ENCODE results near the gene ZMYND8.
"Not testable (repeated sequence)": the region's sequence is repeated elsewhere in the genome, so short reads cannot be mapped to it uniquely, and the experiment has no call there.

Gene ZMYND8

DNA sequence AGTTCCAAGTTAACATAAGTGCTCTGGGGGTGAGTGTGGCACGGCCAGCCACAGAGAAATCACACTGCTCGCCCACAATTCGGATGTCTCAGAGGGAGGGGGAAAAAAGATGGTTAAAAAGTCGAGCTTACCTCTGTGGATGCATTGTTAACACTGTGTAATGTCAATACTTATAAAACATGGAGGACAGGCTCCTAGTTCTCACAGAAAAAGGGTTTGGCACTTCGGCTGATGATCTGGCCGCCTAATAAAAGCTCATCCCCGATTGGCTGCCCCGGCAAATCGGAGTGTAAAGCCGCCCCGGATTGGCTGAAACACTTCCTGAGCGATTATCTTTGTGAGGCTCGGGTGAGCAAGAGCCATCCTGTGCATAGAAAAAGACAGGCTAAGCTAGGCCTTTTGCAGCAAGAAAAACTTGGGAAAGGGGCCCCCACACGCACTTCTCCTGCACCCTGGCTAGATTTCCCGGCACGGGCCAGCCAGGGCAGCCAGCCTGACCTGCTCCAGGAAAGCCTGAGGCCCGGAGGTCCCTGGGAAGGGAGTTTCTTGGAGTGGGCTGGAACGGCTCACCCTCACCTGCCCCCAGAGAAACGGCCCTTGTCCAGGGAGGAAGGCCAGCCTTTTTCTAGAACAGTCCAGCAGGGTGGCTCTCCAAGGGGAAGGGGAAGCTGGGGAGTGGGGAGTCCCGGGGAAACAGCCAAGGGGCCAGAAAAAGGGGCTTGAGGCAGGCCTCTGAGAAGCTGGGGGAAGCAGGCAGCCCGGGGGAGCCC is at the start of gene ZMYND8:
Gene ZMYND8 (minus strand): TSS at position 174 of the 770 bp plus-strand sequence. CDS start 29 bp downstream, at position 145.
- DNase-seq, result peak; percentile 99

DNA sequence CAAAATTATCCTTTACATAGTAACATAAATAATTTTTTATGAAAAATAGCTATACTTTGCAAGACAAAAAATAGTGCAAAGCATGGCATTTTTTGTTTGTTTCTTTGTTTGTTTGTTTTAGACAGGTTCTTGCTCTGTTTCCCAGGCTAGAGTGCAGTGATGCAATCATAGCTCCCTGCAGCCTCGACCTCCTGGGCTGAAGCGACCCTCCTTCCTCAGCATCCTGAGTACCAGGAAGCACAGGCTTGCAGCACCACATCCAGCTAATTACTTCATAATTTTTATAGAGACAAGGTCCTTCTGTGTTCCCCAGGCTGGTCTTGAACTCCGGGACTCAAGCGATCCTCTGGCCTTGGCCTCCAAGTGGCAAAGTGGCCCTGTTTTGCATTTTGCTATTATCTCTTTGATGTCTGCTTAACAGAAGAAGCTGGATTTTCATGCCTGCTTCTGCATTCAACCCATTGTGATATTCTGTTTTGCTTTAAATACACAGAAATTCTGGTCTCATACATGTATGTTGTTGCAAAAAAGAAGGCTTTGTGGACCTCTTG is 49.4 kb upstream of the ZMYND8 start:
- no peak for DNase-seq

GRCh38 chr20:47400685-47401084 is 44.2 kb upstream of the ZMYND8 start:
- no peak for DNase-seq

- DNase-seq, result no peak
Measured at GRCh38 chr20:47397652-47398301, 41.3 kb upstream of the ZMYND8 start.

DNA sequence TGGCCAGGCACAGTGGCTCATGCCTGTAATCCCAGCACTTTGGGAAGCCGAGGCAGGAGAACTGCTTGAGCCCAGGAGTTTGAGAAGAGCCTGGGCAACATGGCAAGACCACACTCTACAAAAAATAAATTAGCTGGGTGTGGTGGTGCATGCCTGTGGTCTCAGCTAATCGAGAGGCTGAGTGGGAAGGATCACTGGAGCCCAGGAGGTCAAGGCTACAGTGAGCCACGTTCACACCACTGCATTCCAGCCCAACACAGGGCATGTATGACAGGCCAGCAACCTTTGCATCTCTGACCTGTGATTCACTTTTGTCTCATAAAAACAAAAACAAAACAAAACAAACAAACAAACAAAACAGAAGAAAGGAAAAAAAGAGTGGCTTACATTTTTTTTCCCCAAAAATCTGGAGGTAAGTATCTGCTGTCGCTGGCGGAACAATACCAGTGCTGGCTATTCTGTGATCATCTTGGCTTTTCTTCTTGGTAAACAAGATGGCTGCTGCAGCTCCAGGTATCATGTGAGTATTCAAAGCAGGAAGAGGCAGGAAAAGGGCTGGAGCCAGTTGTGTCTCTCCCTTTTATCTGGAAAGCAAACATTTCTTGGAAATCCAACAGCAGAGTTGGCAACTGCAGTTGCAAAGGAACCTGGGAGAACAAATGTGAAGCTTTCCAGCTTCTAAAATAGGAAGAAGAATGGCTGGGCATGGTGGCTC is 40.4 kb upstream of the ZMYND8 start:
- DNase-seq, result no peak

DNA sequence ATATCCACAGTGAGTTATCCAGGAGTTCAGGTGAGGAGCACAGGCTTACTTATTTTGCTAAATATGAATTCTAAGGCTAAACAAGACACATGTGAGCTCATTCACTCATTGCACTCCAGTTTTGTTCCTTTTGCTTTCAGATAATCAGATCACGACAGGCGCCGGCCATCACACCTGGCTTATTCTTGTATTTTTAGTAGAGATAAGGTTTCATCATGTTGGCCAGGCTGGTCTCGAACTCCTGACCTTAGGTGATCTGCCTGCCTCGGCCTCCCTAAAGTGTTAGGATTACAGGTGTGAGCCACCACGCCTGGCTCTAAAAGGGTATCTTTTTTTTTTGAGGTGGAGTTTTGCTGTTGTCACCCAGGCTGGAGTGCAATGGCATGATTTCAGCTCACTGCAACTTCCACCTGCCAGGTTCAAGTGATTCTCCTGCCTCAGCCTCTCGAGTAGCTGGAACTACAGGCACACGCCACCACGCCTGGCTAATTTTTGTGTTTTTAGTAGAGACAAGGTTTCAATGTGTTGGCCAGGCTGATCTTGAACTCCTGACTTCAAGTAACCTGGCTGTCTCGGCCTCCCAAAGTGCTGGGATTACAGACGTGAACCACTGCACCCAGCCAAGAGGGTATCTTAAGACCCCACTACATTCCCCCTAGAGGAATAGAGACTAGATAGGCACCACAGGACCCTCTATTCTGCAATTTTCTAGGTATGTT is 37.5 kb upstream of the ZMYND8 start:
- not testable (repeated sequence) for DNase-seq

- DNase-seq, result no peak
Measured at GRCh38 chr20:47392721-47393073, 36.2 kb upstream of the ZMYND8 start.

- no peak for DNase-seq
Measured at GRCh38 chr20:47392015-47392720, 35.7 kb upstream of the ZMYND8 start.

DNA sequence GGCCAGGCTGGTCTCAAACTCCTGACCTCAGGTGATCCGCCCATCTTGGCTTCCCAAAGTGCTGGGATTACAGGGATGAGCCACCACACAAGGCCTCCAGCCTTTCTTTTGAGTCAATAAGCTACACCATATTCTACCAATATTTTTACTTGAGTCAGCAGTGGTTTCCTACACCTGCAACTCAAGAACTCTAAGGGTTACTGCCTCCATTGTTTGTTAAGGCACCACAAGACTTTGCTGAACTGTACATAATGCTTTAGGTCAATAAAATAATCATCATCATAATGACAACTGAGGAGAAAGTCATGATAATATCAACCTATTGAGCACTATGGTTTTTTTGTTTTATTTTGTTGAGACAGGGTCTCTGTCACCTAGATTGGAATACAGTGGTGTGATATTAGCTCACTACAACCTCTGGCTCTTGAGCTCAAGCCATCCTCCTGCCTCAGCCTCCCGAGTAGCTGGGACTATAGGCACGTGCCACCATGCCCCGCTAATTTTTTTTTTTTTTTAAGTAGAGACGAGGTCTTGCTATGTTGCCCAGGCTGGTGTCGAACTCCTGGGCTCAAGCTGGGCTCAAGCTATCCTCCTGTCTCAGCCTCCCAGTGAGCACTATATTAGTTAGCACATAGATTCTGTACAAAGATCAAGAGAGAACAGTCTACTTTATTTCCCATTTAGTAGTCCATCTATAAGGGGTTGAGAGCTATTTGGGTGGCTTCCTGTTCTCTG is 34.9 kb upstream of the ZMYND8 start:
- no peak for DNase-seq

DNA sequence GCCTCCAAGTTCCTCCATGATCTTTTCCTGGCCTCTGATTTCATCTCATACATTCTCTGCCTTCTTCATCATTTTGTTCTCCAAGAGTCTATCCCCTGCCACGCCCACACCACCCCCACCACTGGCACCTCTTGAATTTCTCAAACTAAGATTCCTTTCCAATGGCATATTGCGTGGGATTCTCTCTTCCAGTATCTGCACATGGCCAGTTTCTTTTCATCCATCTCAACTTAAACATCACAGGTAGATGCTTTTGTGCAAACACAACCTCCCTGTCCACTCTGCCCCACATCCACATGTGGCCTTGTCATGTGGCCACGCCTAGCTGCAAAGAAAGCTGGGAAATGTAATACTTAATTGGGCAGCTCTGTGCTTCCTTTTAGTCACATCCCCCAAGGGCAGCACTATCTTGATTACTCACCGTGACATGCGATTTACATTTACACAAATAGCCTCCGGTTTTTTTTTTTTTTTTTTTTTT is 33.4 kb upstream of the ZMYND8 start:
- DNase-seq, result no peak

- DNase-seq, result not testable (repeated sequence)
Measured at GRCh38 chr20:47385968-47386367, 29.5 kb upstream of the ZMYND8 start.

- DNase-seq, result no peak
Measured at GRCh38 chr20:47382746-47383415, 26.4 kb upstream of the ZMYND8 start.

DNA sequence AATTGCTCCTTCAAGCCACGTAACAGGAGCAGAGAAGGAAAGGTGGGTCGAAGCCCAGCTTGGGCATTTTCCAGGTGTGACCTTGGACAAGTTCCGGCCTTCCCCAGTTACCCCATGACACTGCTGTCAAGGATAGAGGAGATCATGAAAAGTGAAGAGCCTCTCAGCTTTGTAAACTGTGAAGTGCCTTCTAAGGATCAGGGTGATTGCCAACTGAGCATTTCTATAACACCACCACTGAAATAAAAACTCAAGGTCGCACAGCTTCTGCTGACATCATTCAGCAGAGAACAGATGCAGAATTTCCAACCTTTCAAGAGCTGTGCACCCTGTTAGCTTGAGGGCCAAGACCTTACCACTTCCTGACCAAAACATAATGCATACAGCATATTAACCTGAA is 24.0 kb upstream of the ZMYND8 start:
- no peak for DNase-seq

DNA sequence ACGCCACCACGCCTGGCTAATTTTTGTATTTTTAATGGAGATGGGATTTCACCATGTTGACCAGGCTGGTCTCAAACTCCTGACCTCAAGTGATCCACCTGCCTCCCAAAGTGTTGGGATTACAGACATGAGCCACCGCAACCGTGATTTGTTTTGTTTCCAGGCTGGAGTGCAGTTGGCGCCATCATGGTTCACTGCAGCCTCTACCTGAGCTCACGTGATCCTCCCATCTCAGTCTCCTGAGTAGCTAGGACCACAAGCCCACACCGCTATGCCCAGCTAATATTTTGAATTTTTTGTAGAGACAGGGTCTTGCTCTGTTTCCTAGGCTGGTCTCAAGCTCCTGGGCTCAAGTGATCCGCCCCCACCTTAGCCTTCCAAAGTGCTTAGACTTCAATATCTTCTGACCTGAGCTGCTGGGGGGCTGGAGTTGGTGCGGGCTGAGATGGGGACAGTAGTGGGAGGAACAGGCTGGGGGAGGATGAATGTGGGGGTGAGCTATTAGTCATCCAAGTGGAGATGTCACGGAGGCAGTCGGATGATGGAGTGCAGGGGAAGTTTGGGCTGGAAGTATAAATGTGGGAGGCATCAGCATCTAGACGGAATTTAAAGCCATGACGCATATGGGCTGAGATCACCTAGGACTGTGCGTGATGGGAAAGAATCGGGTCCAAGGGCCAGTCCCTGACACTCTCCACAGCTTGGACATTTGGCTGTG is 23.1 kb upstream of the ZMYND8 start:
- no peak for DNase-seq

- DNase-seq, result no peak
Measured at GRCh38 chr20:47377122-47377722, 20.7 kb upstream of the ZMYND8 start.

- DNase-seq, result not testable (repeated sequence)
Measured at GRCh38 chr20:47376096-47376643, 19.7 kb upstream of the ZMYND8 start.

- not testable (repeated sequence) for DNase-seq
Measured at GRCh38 chr20:47374121-47374520, 17.6 kb upstream of the ZMYND8 start.

- DNase-seq, result no peak
Measured at GRCh38 chr20:47373206-47373733, 16.8 kb upstream of the ZMYND8 start.

All from CD4-positive, alpha-beta T cell treated with Interleukin-10 for 1 hour (primary cell).